SK-N-SH (cell line): Measurements from ENCODE around the gene C4B.

Source experiments
- MXI1 ChIP-seq: IDR thresholded peaks from 2 replicates; pipeline ENCODE4 v1.6.1; 2012; ENCODE audit warnings: mild to moderate bottlenecking, low read depth, low read length, improper control_type of control experiment
- SIN3A ChIP-seq: IDR thresholded peaks from 2 replicates; pipeline ENCODE4 v1.6.1; 2012; ENCODE audit warnings: low read depth, mild to moderate bottlenecking, low read length, moderate library complexity, borderline replicate concordance
- TCF12 ChIP-seq: IDR thresholded peaks from 2 replicates; pipeline ENCODE4 v1.4.0; 2012
- TF ChIP-seq, protein P1 (sequence below): fragments of 200-600 bp; sonication (generic); IDR thresholded peaks from 2 replicates; pipeline ENCODE4 v1.6.1; 2017; ENCODE audit warnings: antibody characterized with exemption, mild to moderate bottlenecking, moderate library complexity

DNA sequence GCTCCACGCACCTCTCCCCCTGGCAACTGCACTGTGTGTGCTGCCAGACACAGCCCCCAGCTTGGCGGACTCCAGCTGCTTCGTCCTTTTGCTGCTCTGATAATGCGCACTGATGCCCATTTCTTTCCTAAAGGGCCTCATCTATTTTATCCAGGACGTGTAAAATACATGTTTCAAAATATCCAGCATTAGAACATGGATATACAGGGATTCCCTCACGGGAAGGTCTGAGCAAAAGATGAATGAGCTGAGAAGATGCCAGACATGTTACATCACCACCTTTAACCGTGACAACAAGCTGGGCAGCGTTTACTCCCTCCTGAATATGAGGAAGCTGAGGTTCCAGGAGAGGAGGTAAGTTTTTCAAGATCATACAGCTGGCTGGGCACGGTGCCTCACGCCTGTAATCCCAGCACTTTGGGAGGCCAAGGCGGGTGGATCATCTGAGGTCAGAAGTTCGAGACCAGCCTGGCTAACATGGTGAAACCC lies 61.8 kb downstream of the C4B start:
- TF ChIP-seq, protein P1, sequence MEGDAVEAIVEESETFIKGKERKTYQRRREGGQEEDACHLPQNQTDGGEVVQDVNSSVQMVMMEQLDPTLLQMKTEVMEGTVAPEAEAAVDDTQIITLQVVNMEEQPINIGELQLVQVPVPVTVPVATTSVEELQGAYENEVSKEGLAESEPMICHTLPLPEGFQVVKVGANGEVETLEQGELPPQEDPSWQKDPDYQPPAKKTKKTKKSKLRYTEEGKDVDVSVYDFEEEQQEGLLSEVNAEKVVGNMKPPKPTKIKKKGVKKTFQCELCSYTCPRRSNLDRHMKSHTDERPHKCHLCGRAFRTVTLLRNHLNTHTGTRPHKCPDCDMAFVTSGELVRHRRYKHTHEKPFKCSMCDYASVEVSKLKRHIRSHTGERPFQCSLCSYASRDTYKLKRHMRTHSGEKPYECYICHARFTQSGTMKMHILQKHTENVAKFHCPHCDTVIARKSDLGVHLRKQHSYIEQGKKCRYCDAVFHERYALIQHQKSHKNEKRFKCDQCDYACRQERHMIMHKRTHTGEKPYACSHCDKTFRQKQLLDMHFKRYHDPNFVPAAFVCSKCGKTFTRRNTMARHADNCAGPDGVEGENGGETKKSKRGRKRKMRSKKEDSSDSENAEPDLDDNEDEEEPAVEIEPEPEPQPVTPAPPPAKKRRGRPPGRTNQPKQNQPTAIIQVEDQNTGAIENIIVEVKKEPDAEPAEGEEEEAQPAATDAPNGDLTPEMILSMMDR, result no peak
- TF ChIP-seq TCF12, result no peak
- TF ChIP-seq SIN3A, result no peak
- TF ChIP-seq MXI1, result no peak
